Activated CD8-positive, alpha-beta memory T cell treated with anti-CD3 and anti-CD28 coated beads, Interleukin-2, amount 10 ng/mL, durations not matched to agents 7 days and 5 days (primary cell): ENCODE measurements around the gene TUBA1B. TPM values are rescaled to one million over a fixed set of nuclear protein-coding genes. Genes with fewer than 3 reads are reported as not detected.

Experiments used
- total RNA-seq, 2 experiments: library from RNA; stranded (reverse); gene quantifications; one replicate each; pipeline ENCODE4 v1.2.3, GENCODE V29; 2021

Gene TUBA1B
- total RNA-seq, 2 experiments from 2014 or later, result 1,970 to 2,009 TPM

Other genes with a start within 250 kb of the TUBA1B start
- 10 to 100 TPM; 78.5 to 88.8 TPM for gene FKBP11, start 205.9 kb downstream of the TUBA1B start, total RNA-seq
- gene ARF3, start 173.9 kb downstream of the TUBA1B start, total RNA-seq, result 100 to 1,000 TPM in 1 of 2 experiments, 10 to 100 TPM in 1; 89.4 to 118 TPM
- gene WNT10B, start 159.7 kb downstream of the TUBA1B start, total RNA-seq, result 1 to 10 TPM; 2.0 to 4.4 TPM
- gene WNT1, start 153.1 kb downstream of the TUBA1B start, total RNA-seq, result 1 to 10 TPM in 1 of 2 experiments, under 1 TPM in 1; 0.87 to 1.2 TPM
- under 1 TPM; 0.38 to 0.66 TPM for gene DDN, start 132.0 kb downstream of the TUBA1B start, total RNA-seq
- gene PRKAG1, start 112.6 kb downstream of the TUBA1B start, total RNA-seq, result 10 to 100 TPM; 58.9 to 66.0 TPM
- gene KMT2D, start 70.6 kb downstream of the TUBA1B start, total RNA-seq, result 100 to 1,000 TPM; 107 to 132 TPM
- gene RHEBL1, start 61.4 kb downstream of the TUBA1B start, total RNA-seq, result 10 to 100 TPM; 14.9 to 15.1 TPM
- under 1 TPM in 1 of 2 experiments, not detected in 1; 0.15 TPM for gene DHH, start 36.6 kb downstream of the TUBA1B start, total RNA-seq
- 10 to 100 TPM; 46.9 to 53.4 TPM for gene LMBR1L, start 20.5 kb downstream of the TUBA1B start, total RNA-seq
- gene TUBA1A, start 57.7 kb upstream of the TUBA1B start, total RNA-seq, result 10 to 100 TPM; 91.0 to 96.5 TPM
- 100 to 1,000 TPM; 264 to 266 TPM for gene TUBA1C, start 133.7 kb upstream of the TUBA1B start, total RNA-seq
- under 1 TPM; 0.26 to 0.35 TPM for gene PRPH, start 163.8 kb upstream of the TUBA1B start, total RNA-seq
- 100 to 1,000 TPM in 1 of 2 experiments, 10 to 100 TPM in 1; 89.5 to 107 TPM for gene TROAP, start 191.9 kb upstream of the TUBA1B start, total RNA-seq
- gene C1QL4, start 205.8 kb upstream of the TUBA1B start, total RNA-seq, result not detected
- under 1 TPM in 1 of 2 experiments, not detected in 1; 0.05 TPM for gene DNAJC22, start 215.5 kb upstream of the TUBA1B start, total RNA-seq
- gene SPATS2, start 236.1 kb upstream of the TUBA1B start, total RNA-seq, result 10 to 100 TPM; 11.3 to 18.1 TPM